Ovary (tissue), 3 donors: ENCODE measurements around the gene PLEKHJ1.

Experiments
- EP300 ChIP-seq: sonication (generic); formaldehyde crosslinking; IDR thresholded peaks from one replicate; pipeline ENCODE4 v1.6.1; 2017; ENCODE audit warnings: antibody characterized with exemption
- TF ChIP-seq, protein P1 (sequence below), 3 donors: fragments of 450-650 bp in 2 of 3; fragments of 200-600 bp in 1 of 3; IDR thresholded peaks; one replicate each; pipeline versions ENCODE4 v1.5.1 to v1.8.0; 2016 to 2022; ENCODE audit warnings: antibody characterized with exemption in 3 of 3, mild to moderate bottlenecking in 1 of 3
- donor health status: DM: no; HTN: no; CAD: no.

DNA sequence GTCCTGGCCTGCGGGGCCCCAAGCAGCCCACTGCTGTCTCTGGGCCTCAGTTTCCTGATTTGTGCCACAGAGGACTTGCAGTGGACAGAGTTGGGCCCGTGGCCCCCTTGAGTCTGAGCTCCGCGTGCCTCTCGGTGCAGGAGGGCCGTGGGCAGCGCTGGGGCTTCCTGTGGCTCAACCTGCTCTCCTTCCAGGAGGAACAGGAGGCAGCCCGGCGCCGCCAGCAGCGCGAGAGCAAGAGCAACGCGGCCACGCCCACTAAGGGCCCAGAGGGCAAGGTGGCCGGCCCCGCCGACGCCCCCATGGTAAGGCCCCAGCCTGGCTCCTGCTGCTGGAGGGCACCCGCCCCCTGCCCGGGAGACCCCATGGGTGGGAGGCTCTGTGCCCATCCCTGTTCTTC is 25.9 kb downstream of the PLEKHJ1 start:
- TF ChIP-seq, protein P1, sequence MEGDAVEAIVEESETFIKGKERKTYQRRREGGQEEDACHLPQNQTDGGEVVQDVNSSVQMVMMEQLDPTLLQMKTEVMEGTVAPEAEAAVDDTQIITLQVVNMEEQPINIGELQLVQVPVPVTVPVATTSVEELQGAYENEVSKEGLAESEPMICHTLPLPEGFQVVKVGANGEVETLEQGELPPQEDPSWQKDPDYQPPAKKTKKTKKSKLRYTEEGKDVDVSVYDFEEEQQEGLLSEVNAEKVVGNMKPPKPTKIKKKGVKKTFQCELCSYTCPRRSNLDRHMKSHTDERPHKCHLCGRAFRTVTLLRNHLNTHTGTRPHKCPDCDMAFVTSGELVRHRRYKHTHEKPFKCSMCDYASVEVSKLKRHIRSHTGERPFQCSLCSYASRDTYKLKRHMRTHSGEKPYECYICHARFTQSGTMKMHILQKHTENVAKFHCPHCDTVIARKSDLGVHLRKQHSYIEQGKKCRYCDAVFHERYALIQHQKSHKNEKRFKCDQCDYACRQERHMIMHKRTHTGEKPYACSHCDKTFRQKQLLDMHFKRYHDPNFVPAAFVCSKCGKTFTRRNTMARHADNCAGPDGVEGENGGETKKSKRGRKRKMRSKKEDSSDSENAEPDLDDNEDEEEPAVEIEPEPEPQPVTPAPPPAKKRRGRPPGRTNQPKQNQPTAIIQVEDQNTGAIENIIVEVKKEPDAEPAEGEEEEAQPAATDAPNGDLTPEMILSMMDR (IDR thresholded peaks at IDR 0.05), result no peak
- TF ChIP-seq EP300, result no peak
